ENCODE results near the gene TMEM184A. TPM values are rescaled to one million over a fixed set of nuclear protein-coding genes. Genes with fewer than 3 reads are reported as not detected.

The TMEM184A gene
- total and polyA plus RNA-seq, 2 experiments from 2014 or later, result 0.18 to 0.66 TPM

GRCh38 chr7:1567896-1568510 lies 12.0 kb upstream of the TMEM184A start:
- Histone ChIP-seq H3K27me3 (ENCODE audit: insufficient read depth) (no peaks in the 10 kb centered on the region), H3K4me3 (no peak overlapping the region), H2AFZ (no peak overlapping the region; the same call in 1 of the 2 replicates), H3K4me2 (no peak overlapping the region), H3K36me3 (ENCODE audit: insufficient read depth) (no peaks in the 10 kb centered on the region), H3F3A (replicated peaks; ENCODE audit: low read depth) (no peaks in the 10 kb centered on the region), H3K4me1 (ENCODE audit: insufficient read depth) (no peaks in the 10 kb centered on the region), H3K27ac (ENCODE audit: low read depth) (no peak overlapping the region), H3K79me2 (replicated peaks; ENCODE audit: insufficient read depth) (0 out of 2 replicates have a peak, but pooled peaks cover 3% of the 10 kb centered on the region), H4K20me1 (replicated peaks; ENCODE audit: insufficient read depth) (no peaks in the 10 kb centered on the region), H3K9me2 (ENCODE audit: insufficient read depth) (no peaks in the 10 kb centered on the region)
- H3K4me3 Mint-ChIP-seq, result peak overlapping the region; percentile 72; the same call in 2 of the 3 replicates
- no peak for DNase-seq (ENCODE audit: low spot score)
- H3K9me3 Mint-ChIP-seq, result no peaks in the 10 kb centered on the region
- peaks cover 44% of the 10 kb centered on the region for H3K36me3 Mint-ChIP-seq (ENCODE audit: low read depth)
- no peak for TF ChIP-seq ZNF114 (CRISPR knock-in tag; IDR thresholded peaks at IDR 0.05)
- TF ChIP-seq NANOG (IDR thresholded peaks at IDR 0.05; ENCODE audit: borderline replicate concordance), result no peak
- TF ChIP-seq REST (IDR thresholded peaks at IDR 0.05; ENCODE audit: unreplicated experiment), result no peak
- no peak for TF ChIP-seq ETS1 (IDR thresholded peaks at IDR 0.05)
- no peak for TF ChIP-seq JUNB (IDR thresholded peaks at IDR 0.05; ENCODE audit: unreplicated experiment)
- TF ChIP-seq EZH2 (IDR thresholded peaks at IDR 0.05; ENCODE audit: low read depth, unreplicated experiment), result no peak
- TF ChIP-seq STAT1 (IDR thresholded peaks at IDR 0.05; ENCODE audit: unreplicated experiment), result no peak
- no peak for TF ChIP-seq CREB1 (CRISPR knock-in tag; IDR thresholded peaks at IDR 0.05; ENCODE audit: low read depth)
- no peak for TF ChIP-seq ZNF331 (CRISPR knock-in tag; IDR thresholded peaks at IDR 0.05; ENCODE audit: low read depth)
- TF ChIP-seq ZNF462 (CRISPR knock-in tag; IDR thresholded peaks at IDR 0.05), result no peak
- no peak for TF ChIP-seq EZH2phosphoT487 (IDR thresholded peaks at IDR 0.05; ENCODE audit: unreplicated experiment)
- TF ChIP-seq CTCF (conservative IDR thresholded peaks at IDR 0.05; ENCODE audit: low read depth in 2 of 2), result no peak
- ATAC-seq, result no peak
- peak overlapping the region; percentile 86 for H3K27ac Mint-ChIP-seq
- peaks cover 31% of the 10 kb centered on the region for H3K4me1 Mint-ChIP-seq
- peaks cover 5% of the 10 kb centered on the region for H3K27me3 Mint-ChIP-seq (ENCODE audit: insufficient read depth, low read depth, poor library complexity)
